ENCODE data around the gene GMFB.

GRCh38 chr14:54440037-54440436, 48.7 kb downstream of the GMFB start:
- no peak for TF ChIP-seq CTCF (IDR thresholded peaks at IDR 0.05)
- no peak for TF ChIP-seq POLR2AphosphoS5 (IDR thresholded peaks at IDR 0.05)
- TF ChIP-seq POLR2A (IDR thresholded peaks at IDR 0.05): no peak

Data from prostate gland (tissue), 2 donors.